Stomach (tissue), 9 donors: ENCODE measurements around the gene GRK2. TPM values are rescaled to one million over a fixed set of nuclear protein-coding genes. Genes with fewer than 3 reads are reported as not detected.

ENCODE experiments used
- DNase-seq, 2 donors: peaks; one replicate each; pipeline versions ENCODE4 v3.0.0 to v3.0.0-alpha.2; 2013 to 2019
- H3K27ac ChIP-seq, 5 donors: fragments of 200-600 bp in 4 of 5; sonication (generic) in 4 of 5; one replicate each; pipeline ENCODE4 v1.5.1; 2013 to 2019; ENCODE audit warnings: mild to moderate bottlenecking in 1 of 5, moderate library complexity in 1 of 5
- H3K27me3 ChIP-seq, 3 donors: fragments of 200-600 bp; sonication (generic); one replicate each; pipeline ENCODE4 v1.5.1; 2017 to 2019; ENCODE audit warnings: mixed run types in 1 of 3
- H3K36me3 ChIP-seq, 4 donors: fragments of 200-600 bp; sonication (generic); 1 replicate in 3 of 4; 2 replicates in 1 of 4; pipeline ENCODE4 v1.5.1; 2016 to 2019
- H3K4me1 ChIP-seq, 4 donors: fragments of 200-600 bp; sonication (generic); one replicate each; pipeline ENCODE4 v1.5.1; 2016 to 2019
- H3K4me3 ChIP-seq, 4 donors: fragments of 200-600 bp; sonication (generic) in 3 of 4; one replicate each; pipeline ENCODE4 v1.5.1; 2016 to 2019; ENCODE audit warnings: mild to moderate bottlenecking in 1 of 4
- H3K9me3 ChIP-seq, 4 donors: fragments of 200-600 bp; sonication (generic); one replicate each; pipeline ENCODE4 v1.5.1; 2016 to 2019
- EP300 ChIP-seq: sonication (generic); formaldehyde crosslinking; IDR thresholded peaks from one replicate; pipeline ENCODE4 v1.6.1; 2017; ENCODE audit warnings: antibody characterized with exemption
- POLR2A ChIP-seq, 4 donors: fragments of 450-650 bp; IDR thresholded peaks; one replicate each; pipeline ENCODE4 v1.6.1; 2016; ENCODE audit warnings: antibody characterized with exemption in 4 of 4, control low read depth in 2 of 4, mild to moderate bottlenecking in 1 of 4, moderate library complexity in 1 of 4
- POLR2AphosphoS5 ChIP-seq, 3 donors: sonication (generic); formaldehyde crosslinking; IDR thresholded peaks; one replicate each; pipeline ENCODE4 v1.6.1; 2016; ENCODE audit warnings: antibody characterized with exemption in 3 of 3
- WGBS, 5 donors: extraction: QIAGEN DNeasy Blood & Tissue Kit in 3 of 5; methylation state at CpG; one replicate each; pipeline versions ENCODE4 v1.1.5 to v1.1.7; 2013 to 2018; 5-methylcytosine and 5-hydroxymethylcytosine counted together
- intact Hi-C: fragments of 100-400 bp; cut with DNase I; formaldehyde crosslinking; loops from one replicate; pipeline ENCODE4 v1.15.1; 2023; ENCODE audit warnings: low total_unique reads
- polyA plus RNA-seq, 3 donors: library from polyadenylated mRNA; stranded (reverse); fragments of 200-250 nt; gene quantifications; one replicate each; pipeline ENCODE4 v1.2.3, GENCODE V29; 2013
- total RNA-seq, 5 donors: library from RNA; depleted of rRNA; stranded (reverse); fragments of >200 nt; gene quantifications; one replicate each; pipeline versions ENCODE4 v1.1.0 to v1.2.3, GENCODE V29; 2014 to 2016
- TF ChIP-seq, protein P1 (sequence below), 7 experiments: fragments of 450-650 bp in 4 of 7; fragments of 200-600 bp in 3 of 7; sonication (generic) in 3 of 7; IDR thresholded peaks; one replicate each; pipeline ENCODE4 v1.5.1; 2016 to 2019; ENCODE audit warnings: antibody characterized with exemption in 7 of 7, control low read depth in 2 of 7, mild to moderate bottlenecking in 1 of 7
- donor health status: healthy with polysubstance abuse.
- donor health status: Bipolar disorder and iron deficiency.
- donor health status: healthy.

The GRK2 gene
- total and polyA plus RNA-seq, 8 donors = 44.0 to 266 (median 86.2) TPM

- Histone ChIP-seq H3K27ac (no peak overlapping the region), H3K4me1 (peaks cover 25 to 33% (median 29%) of the 10 kb centered on the region in 4 donors), H3K9me3 (no peaks in the 10 kb centered on the region), H3K27me3 (no peaks in the 10 kb centered on the region), H3K4me3 (no peak overlapping the region), H3K36me3 (peaks cover 26 to 60% (median 53%) of the 10 kb centered on the region in 4 donors)
- TF ChIP-seq EP300 (no peak), POLR2AphosphoS5 (IDR thresholded peaks at IDR 0.05) (no peak), POLR2A (IDR thresholded peaks at IDR 0.05) (no peak)
- TF ChIP-seq, protein P1, sequence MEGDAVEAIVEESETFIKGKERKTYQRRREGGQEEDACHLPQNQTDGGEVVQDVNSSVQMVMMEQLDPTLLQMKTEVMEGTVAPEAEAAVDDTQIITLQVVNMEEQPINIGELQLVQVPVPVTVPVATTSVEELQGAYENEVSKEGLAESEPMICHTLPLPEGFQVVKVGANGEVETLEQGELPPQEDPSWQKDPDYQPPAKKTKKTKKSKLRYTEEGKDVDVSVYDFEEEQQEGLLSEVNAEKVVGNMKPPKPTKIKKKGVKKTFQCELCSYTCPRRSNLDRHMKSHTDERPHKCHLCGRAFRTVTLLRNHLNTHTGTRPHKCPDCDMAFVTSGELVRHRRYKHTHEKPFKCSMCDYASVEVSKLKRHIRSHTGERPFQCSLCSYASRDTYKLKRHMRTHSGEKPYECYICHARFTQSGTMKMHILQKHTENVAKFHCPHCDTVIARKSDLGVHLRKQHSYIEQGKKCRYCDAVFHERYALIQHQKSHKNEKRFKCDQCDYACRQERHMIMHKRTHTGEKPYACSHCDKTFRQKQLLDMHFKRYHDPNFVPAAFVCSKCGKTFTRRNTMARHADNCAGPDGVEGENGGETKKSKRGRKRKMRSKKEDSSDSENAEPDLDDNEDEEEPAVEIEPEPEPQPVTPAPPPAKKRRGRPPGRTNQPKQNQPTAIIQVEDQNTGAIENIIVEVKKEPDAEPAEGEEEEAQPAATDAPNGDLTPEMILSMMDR (IDR thresholded peaks at IDR 0.05) = no peak
- peak; percentile 1 to 20 for DNase-seq
- 86 to 96% (median 91%) methylated on average over 16 to 19 of the region's 19 CpGs for WGBS, 5 donors
- intact Hi-C loops = no loop called here
Measured at GRCh38 chr11:67306769-67307544, 40.7 kb downstream of the GRK2 start.

DNA sequence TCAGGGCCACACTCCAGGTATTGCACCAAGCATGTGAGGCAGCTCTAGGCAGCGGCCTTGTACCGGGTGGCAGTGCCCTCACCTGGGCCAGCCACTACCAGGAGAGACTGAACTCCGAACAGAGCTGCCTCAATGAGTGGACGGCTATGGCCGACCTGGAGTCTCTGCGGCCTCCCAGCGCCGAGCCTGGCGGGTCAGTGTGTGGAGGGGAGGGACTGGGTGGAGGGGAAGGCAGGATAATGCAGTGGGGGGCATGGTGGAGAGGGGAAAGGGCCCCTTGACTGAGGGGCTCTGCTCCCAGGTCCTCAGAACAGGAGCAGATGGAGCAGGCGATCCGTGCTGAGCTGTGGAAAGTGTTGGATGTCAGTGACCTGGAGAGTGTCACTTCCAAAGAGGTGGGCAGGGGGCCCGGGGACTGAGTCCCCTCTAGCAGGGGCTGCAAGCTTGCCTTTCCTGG, 41.3 kb downstream of the GRK2 start:
- H3K4me3 ChIP-seq = no peak overlapping the region
- no peak overlapping the region for H3K27ac ChIP-seq
- H3K36me3 ChIP-seq = peaks cover 26 to 61% (median 54%) of the 10 kb centered on the region in 4 donors
- TF ChIP-seq POLR2A (IDR thresholded peaks at IDR 0.05) (no peak), POLR2AphosphoS5 (IDR thresholded peaks at IDR 0.05) (no peak), EP300 (no peak)
- TF ChIP-seq, protein P1 (IDR thresholded peaks at IDR 0.05) = no peak
- peak; percentile 1 to 19 for DNase-seq
- peaks cover 25 to 33% (median 29%) of the 10 kb centered on the region in 4 donors for H3K4me1 ChIP-seq
- intact Hi-C loops = no loop called here
- no peaks in the 10 kb centered on the region for H3K27me3 ChIP-seq
- WGBS, 5 donors = 86 to 95% (median 90%) methylated on average over 11 to 12 of the region's 12 CpGs
- H3K9me3 ChIP-seq = no peaks in the 10 kb centered on the region

GRCh38 chr11:67308031-67308866, 42.0 kb downstream of the GRK2 start:
- DNase-seq = peak; percentile 1 to 17
- Histone ChIP-seq H3K4me1 (peaks cover 26 to 34% (median 30%) of the 10 kb centered on the region in 4 donors), H3K9me3 (no peaks in the 10 kb centered on the region), H3K4me3 (no peak overlapping the region), H3K36me3 (peaks cover 26 to 61% (median 54%) of the 10 kb centered on the region in 4 donors), H3K27me3 (no peaks in the 10 kb centered on the region), H3K27ac (no peak overlapping the region)
- intact Hi-C loops = no loop called here
- 88 to 96% (median 93%) methylated on average over 13 to 20 of the region's 20 CpGs for WGBS, 5 donors
- TF ChIP-seq POLR2A (IDR thresholded peaks at IDR 0.05) (no peak), POLR2AphosphoS5 (IDR thresholded peaks at IDR 0.05) (no peak), EP300 (no peak)

DNA sequence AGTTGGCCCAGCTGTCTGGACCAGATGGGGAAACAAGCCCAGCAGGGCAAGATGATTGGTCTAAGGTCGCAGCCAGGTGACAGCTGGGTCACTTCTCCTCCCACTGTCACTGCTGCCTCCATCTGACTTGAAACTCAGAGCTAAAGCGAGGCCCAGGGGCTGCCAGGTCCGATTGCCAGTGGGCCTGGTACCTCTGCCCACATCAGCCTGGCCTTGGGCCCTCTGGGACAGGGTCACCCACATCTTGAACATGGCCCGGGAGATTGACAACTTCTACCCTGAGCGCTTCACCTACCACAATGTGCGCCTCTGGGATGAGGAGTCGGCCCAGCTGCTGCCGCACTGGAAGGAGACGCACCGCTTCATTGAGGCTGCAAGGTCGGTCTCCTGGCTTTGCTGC, 42.9 kb downstream of the GRK2 start:
- 90 to 97% (median 94%) methylated on average over 10 to 11 of the region's 11 CpGs for WGBS, 5 donors
- Histone ChIP-seq H3K9me3 (no peaks in the 10 kb centered on the region), H3K27ac (no peak overlapping the region), H3K27me3 (no peaks in the 10 kb centered on the region), H3K4me1 (peaks cover 22 to 36% (median 30%) of the 10 kb centered on the region in 4 donors), H3K4me3 (no peak overlapping the region), H3K36me3 (peaks cover 26 to 61% (median 54%) of the 10 kb centered on the region in 4 donors)
- intact Hi-C loops = no loop called here
- DNase-seq = no peak
- TF ChIP-seq POLR2AphosphoS5 (IDR thresholded peaks at IDR 0.05) (no peak), EP300 (no peak), POLR2A (IDR thresholded peaks at IDR 0.05) (no peak)
- TF ChIP-seq, protein P1 (IDR thresholded peaks at IDR 0.05) = no peak
